Measurements from ENCODE around the gene KLK1.
"Not testable (repeated sequence)": the region's sequence is repeated elsewhere in the genome, so short reads cannot be mapped to it uniquely, and the experiment has no call there.

KLK1 gene

DNA sequence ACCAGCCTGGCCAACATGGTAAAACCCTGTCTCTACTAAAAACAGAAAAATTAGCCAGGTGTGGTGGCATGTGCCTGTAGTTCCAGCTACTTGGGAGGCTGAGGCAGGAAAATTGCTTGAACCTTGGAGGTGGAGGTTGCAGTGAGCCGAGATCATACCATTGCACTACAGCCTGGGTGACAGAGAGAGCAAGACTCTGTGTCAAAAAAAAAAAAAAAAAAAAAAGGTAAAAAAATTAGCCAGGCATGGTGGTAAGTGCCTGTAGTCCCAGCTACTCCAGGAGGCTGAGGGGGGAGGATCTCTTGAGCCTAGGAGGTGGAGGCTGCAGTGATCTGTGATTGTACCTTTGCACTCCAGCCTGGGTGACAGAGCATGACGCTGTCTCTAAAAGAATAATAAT, 53.4 kb downstream of the KLK1 start, which contains the start of gene GPR32:
Gene GPR32, plus strand, starts transcription at position 301 of the 400 bp plus-strand sequence. CDS start 137 bp downstream, outside the sequence.
- not testable (repeated sequence) for DNase-seq (ENCODE audit: low read depth in 2 of 2, low spot score in 1 of 2)
